K562 (cell line): ENCODE data around the gene PLA2G4F. TPM values are rescaled to one million over a fixed set of nuclear protein-coding genes. Genes with fewer than 3 reads are reported as not detected.

Experiments used
- ATAC-seq: fragments of 200-7000 bp; cut with Tn5 transposase; 3 replicates; pipeline ENCODE4 v1.9.1; 2020; ENCODE audit warnings: moderate library complexity
- BruUV-seq: library from RNA; stranded (reverse); fragments of 400-500 nt; replicated peaks from 2 replicates; lab custom pipeline; 2021; lab: Mats Ljungman, UMichigan
- CTCF ChIA-PET: fragments of 300-600 bp; formaldehyde crosslinking; extraction: SDS; loops from one replicate; lab custom pipeline; 2021; ENCODE audit warnings: low intra/inter-chr PET ratio; lab: Yijun Ruan, JAX
- POLR2A ChIA-PET: fragments of 300-600, 350-650 bp; sonication (Branson Sonifier 250); formaldehyde crosslinking; extraction: SDS; loops from one replicate; lab custom pipeline; 2021; ENCODE audit warnings: antibody characterized with exemption, inconsistent platforms; lab: Yijun Ruan, JAX
- DNase-seq, 4 experiments: peaks; one replicate each; pipeline versions ENCODE4 v3.0.0 to v3.0.0-alpha.2; 2011 to 2018; ENCODE audit warnings: low spot score in 3 of 4, mixed read lengths in 3 of 4; ENCODE audit errors: extremely low read depth in 1 of 4
- FAIRE-seq: peaks from 2 replicates; lab custom pipeline; 2011; peaks lifted over from hg19 to GRCh38; lab: Jason Lieb, UNC
- H2AFZ ChIP-seq: 2 replicates; pipeline ENCODE4 v1.6.0; 2011; ENCODE audit warnings: low read depth, low read length, control low read depth, inconsistent platforms
- H3K27ac ChIP-seq: fragments of 200-600 bp; 3 replicates; pipeline ENCODE4 v1.8.0; 2011; ENCODE audit warnings: low read depth, mild to moderate bottlenecking, control low read depth, inconsistent platforms, low read length, moderate library complexity, mixed read lengths; ENCODE audit errors: extremely low read depth
- H3K27me3 ChIP-seq, 2 experiments: fragments of 300-600 bp in 1 of 2; 2 replicates in 1 of 2; 3 replicates in 1 of 2; pipeline versions ENCODE4 v1.6.0 to v1.8.0; 2011; ENCODE audit warnings: inconsistent platforms in 2 of 2, low read length in 2 of 2, mild to moderate bottlenecking in 1 of 2, mixed read lengths in 1 of 2, moderate library complexity in 1 of 2; ENCODE audit not compliant: control insufficient read depth in 2 of 2, insufficient read depth in 2 of 2
- H3K36me3 ChIP-seq: fragments of 300-600 bp; 3 replicates; pipeline ENCODE4 v1.8.0; 2011; ENCODE audit warnings: mild to moderate bottlenecking, low read length, inconsistent platforms; ENCODE audit not compliant: control insufficient read depth, insufficient read depth
- H3K4me1 ChIP-seq, 2 experiments: fragments of 200-600 bp in 1 of 2; replicated peaks in 1 of 2; 2 replicates in 1 of 2; 3 replicates in 1 of 2; pipeline versions ENCODE4 v1.5.1 to v1.8.0; 2011; ENCODE audit warnings: inconsistent platforms in 2 of 2, low read length in 2 of 2, mild to moderate bottlenecking in 1 of 2, mixed read lengths in 1 of 2, moderate library complexity in 1 of 2; ENCODE audit not compliant: control insufficient read depth in 2 of 2, insufficient read depth in 2 of 2
- H3K4me2 ChIP-seq: 2 replicates; pipeline ENCODE4 v1.6.1; 2011; ENCODE audit warnings: low read length, control low read depth, inconsistent platforms, mixed read lengths; ENCODE audit not compliant: insufficient read depth
- H3K4me3 ChIP-seq: fragments of 200-600 bp; sonication (generic), shearing (Covaris generic); 2 replicates; pipeline ENCODE4 v1.5.1; 2016; ENCODE audit warnings: control low read depth, inconsistent platforms
- H3K79me2 ChIP-seq: fragments of 200-600 bp; 3 replicates; pipeline ENCODE4 v1.8.0; 2011; ENCODE audit warnings: low read length, inconsistent platforms; ENCODE audit not compliant: control insufficient read depth, insufficient read depth
- H3K9ac ChIP-seq, 2 experiments: 2 replicates each; pipeline versions ENCODE4 v1.6.0 to v1.6.1; 2011; ENCODE audit warnings: low read depth in 2 of 2, low read length in 2 of 2, control low read depth in 1 of 2, inconsistent platforms in 1 of 2, mild to moderate bottlenecking in 1 of 2, mixed read lengths in 1 of 2; ENCODE audit not compliant: insufficient read depth in 1 of 2
- H3K9me1 ChIP-seq: one replicate; pipeline ENCODE4 v1.6.0; 2011; ENCODE audit warnings: inconsistent platforms, mild to moderate bottlenecking, low read length, moderate library complexity; ENCODE audit not compliant: control insufficient read depth, insufficient read depth
- H3K9me3 ChIP-seq: replicated peaks from 2 replicates; pipeline ENCODE4 v1.5.1; 2011; ENCODE audit warnings: low read depth, low read length, inconsistent platforms; ENCODE audit not compliant: control insufficient read depth, insufficient read depth
- H4K20me1 ChIP-seq: replicated peaks from 2 replicates; pipeline ENCODE4 v1.6.1; 2011; ENCODE audit warnings: low read length, inconsistent platforms, mixed read lengths; ENCODE audit not compliant: control insufficient read depth, insufficient read depth
- JUN ChIP-seq, 2 experiments: sonication (generic) in 1 of 2; formaldehyde crosslinking in 1 of 2; IDR thresholded peaks; 2 replicates each; pipeline versions ENCODE4 v1.6.1 to v1.8.0; 2012 to 2022; ENCODE audit warnings: borderline replicate concordance in 2 of 2, mild to moderate bottlenecking in 2 of 2, improper control_type of control experiment in 1 of 2, low read depth in 1 of 2, low read length in 1 of 2, missing genetic modification reagents in 1 of 2
- PKNOX1 ChIP-seq: fragments of 450-650 bp; IDR thresholded peaks from 2 replicates; pipeline ENCODE4 v1.6.1; 2016
- SAFB ChIP-seq: fragments of 200-400 bp; formaldehyde crosslinking; IDR thresholded peaks from 2 replicates; pipeline ENCODE4 v1.6.1; 2017; ENCODE audit warnings: low read depth, low read length, borderline replicate concordance
- ZNF232 ChIP-seq: sonication (generic); formaldehyde crosslinking; IDR thresholded peaks from 2 replicates; pipeline ENCODE4 v1.8.0; 2022; ENCODE audit warnings: mild to moderate bottlenecking, missing genetic modification reagents
- ZNF311 ChIP-seq: fragments of 250-450 bp; sonication (Bioruptor Pico); IDR thresholded peaks from 2 replicates; pipeline ENCODE4 v1.4.0; 2020; ENCODE audit warnings: mild to moderate bottlenecking, moderate library complexity
- ZNF408 ChIP-seq: fragments of 250-450 bp; sonication (Bioruptor Pico); IDR thresholded peaks from 2 replicates; pipeline ENCODE4 v1.4.0; 2020; ENCODE audit warnings: low read depth, mild to moderate bottlenecking, moderate library complexity
- WGBS: fragments of 100-300 bp; shearing (Covaris generic); methylation state at CpG from one replicate; pipeline ENCODE4 v1.1.6; 2016; ENCODE audit warnings: low coverage, mixed read lengths; ENCODE audit not compliant: insufficient coverage; ENCODE audit errors: missing lambda C conversion rate; 5-methylcytosine and 5-hydroxymethylcytosine counted together
- in situ Hi-C: fragments of 300-500 bp; cut with MboI; formaldehyde crosslinking; loops from 4 replicates; pipeline ENCODE4 v1.15.0; 2018; ENCODE audit warnings: inconsistent platforms, mixed read lengths
- intact Hi-C: fragments of 100-400 bp; cut with micrococcal nuclease; formaldehyde crosslinking; loops from 2 replicates; pipeline ENCODE4 v1.14.2; 2022
- polyA plus RNA-seq, 8 experiments: library from polyadenylated mRNA; depleted of rRNA in 4 of 8; stranded (reverse) in 5 of 8; unstranded in 3 of 8; fragments of >200 nt; fragmentation: Nextera tagmentation in 2 of 8; fragmentation: Illumina TruSeq in 1 of 8; extraction: Ambion mirVana in 2 of 8; extraction: Trizol in 1 of 8; gene quantifications; 2 replicates each; pipeline versions ENCODE4 v1.2.1 to v1.2.3, GENCODE V29; 2011 to 2014; ENCODE audit warnings: inconsistent platforms in 1 of 8, missing spikeins in 1 of 8
- total RNA-seq, 7 experiments: library from RNA; depleted of rRNA in 6 of 7; stranded (reverse); fragments of >200 nt in 6 of 7; fragmentation: Illumina TruSeq in 2 of 7; extraction: Trizol in 2 of 7; gene quantifications; 2 replicates each; pipeline versions ENCODE4 v1.2.1 to v1.2.3, GENCODE V29; 2011 to 2021; ENCODE audit warnings: low replicate concordance in 1 of 7
- TF ChIP-seq, protein P1 (sequence below): fragments of 450-650 bp; formaldehyde crosslinking; IDR thresholded peaks from 2 replicates; pipeline ENCODE4 v1.4.0; 2022; ENCODE audit warnings: missing genetic modification characterization
- TF ChIP-seq, protein P2 (sequence below), 2 experiments: fragments of 200-800 bp in 1 of 2; sonication (Bioruptor generic) in 1 of 2; sonication (generic) in 1 of 2; formaldehyde crosslinking in 1 of 2; IDR thresholded peaks in 1 of 2; conservative IDR thresholded peaks in 1 of 2; 2 replicates each; pipeline versions ENCODE4 v1.5.0 to v1.6.1; 2016 to 2020; ENCODE audit warnings: missing compliant biosample characterization in 1 of 2, missing genetic modification characterization in 1 of 2, missing genetic modification reagents in 1 of 2
- TF ChIP-seq, protein P3 (sequence below): fragments of 450-650 bp; IDR thresholded peaks from one replicate; pipeline ENCODE4 v1.6.1; 2018; ENCODE audit warnings: mild to moderate bottlenecking, moderate library complexity; ENCODE audit not compliant: partially characterized antibody

Gene PLA2G4F
- total and polyA plus RNA-seq, 9 of the 15 experiments (the other 6 are each of a cell fraction or from before 2014, with no cell fraction given), result 0.02 TPM; not detected in 8

GRCh38 chr15:42163291-42163690 is 6.9 kb upstream of the PLA2G4F start:
- intact Hi-C loops, result no loop called here
- Histone ChIP-seq H3K4me1 (peaks cover 6 to 7% of the 10 kb centered on the region in 2 experiments; a peak in 4 of 5 replicates), H3K9ac (no peak overlapping the region), H3K27me3 (no peaks in the 10 kb centered on the region), H3K36me3 (peaks cover 93% of the 10 kb centered on the region), H3K4me3 (no peak overlapping the region), H3K4me2 (no peak overlapping the region), H3K27ac (no peak overlapping the region), H2AFZ (no peak overlapping the region), H3K9me1 (peaks cover 5% of the 10 kb centered on the region), H4K20me1 (no peaks in the 10 kb centered on the region), H3K9me3 (no peaks in the 10 kb centered on the region)
- DNase-seq (no peak), FAIRE-seq (no peak), ATAC-seq (no peak)
- no TSS peak for BruUV-seq
- ChIA-PET CTCF (no interaction called here), POLR2A (interaction anchor here (1.0 to 1.6 kb wide), 2 partner anchors 9 to 44 kb away, joined by 3 to 7 read pairs; no protein-coding TSS in a partner anchor)
- WGBS, result 79% methylated on average over 9 of the region's 9 CpGs
- in situ Hi-C loops, result no loop called here
- TF ChIP-seq, protein P1, sequence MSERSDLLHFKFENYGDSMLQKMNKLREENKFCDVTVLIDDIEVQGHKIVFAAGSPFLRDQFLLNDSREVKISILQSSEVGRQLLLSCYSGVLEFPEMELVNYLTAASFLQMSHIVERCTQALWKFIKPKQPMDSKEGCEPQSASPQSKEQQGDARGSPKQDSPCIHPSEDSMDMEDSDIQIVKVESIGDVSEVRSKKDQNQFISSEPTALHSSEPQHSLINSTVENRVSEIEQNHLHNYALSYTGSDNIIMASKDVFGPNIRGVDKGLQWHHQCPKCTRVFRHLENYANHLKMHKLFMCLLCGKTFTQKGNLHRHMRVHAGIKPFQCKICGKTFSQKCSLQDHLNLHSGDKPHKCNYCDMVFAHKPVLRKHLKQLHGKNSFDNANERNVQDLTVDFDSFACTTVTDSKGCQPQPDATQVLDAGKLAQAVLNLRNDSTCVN (CRISPR knock-in tag), result no peak
- TF ChIP-seq ZNF311, result no peak
- TF ChIP-seq SAFB, result no peak
- no peak for TF ChIP-seq ZNF232 (CRISPR knock-in tag)
- no peak for TF ChIP-seq PKNOX1
- TF ChIP-seq ZNF408, result no peak
- TF ChIP-seq, protein P2, sequence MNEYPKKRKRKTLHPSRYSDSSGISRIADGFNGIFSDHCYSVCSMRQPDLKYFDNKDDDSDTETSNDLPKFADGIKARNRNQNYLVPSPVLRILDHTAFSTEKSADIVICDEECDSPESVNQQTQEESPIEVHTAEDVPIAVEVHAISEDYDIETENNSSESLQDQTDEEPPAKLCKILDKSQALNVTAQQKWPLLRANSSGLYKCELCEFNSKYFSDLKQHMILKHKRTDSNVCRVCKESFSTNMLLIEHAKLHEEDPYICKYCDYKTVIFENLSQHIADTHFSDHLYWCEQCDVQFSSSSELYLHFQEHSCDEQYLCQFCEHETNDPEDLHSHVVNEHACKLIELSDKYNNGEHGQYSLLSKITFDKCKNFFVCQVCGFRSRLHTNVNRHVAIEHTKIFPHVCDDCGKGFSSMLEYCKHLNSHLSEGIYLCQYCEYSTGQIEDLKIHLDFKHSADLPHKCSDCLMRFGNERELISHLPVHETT (CRISPR knock-in tag; conservative IDR thresholded peaks at IDR 0.05 in 1 of 2, IDR thresholded peaks at IDR 0.05 in 1 of 2), result no peak
- TF ChIP-seq, protein P3, sequence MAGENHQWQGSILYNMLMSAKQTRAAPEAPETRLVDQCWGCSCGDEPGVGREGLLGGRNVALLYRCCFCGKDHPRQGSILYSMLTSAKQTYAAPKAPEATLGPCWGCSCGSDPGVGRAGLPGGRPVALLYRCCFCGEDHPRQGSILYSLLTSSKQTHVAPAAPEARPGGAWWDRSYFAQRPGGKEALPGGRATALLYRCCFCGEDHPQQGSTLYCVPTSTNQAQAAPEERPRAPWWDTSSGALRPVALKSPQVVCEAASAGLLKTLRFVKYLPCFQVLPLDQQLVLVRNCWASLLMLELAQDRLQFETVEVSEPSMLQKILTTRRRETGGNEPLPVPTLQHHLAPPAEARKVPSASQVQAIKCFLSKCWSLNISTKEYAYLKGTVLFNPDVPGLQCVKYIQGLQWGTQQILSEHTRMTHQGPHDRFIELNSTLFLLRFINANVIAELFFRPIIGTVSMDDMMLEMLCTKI, result no peak
- TF ChIP-seq JUN (IDR thresholded peaks at IDR 0.05; ENCODE audit: borderline replicate concordance, low read depth, low read length), result no peak
- no peak for TF ChIP-seq JUN (CRISPR knock-in tag; IDR thresholded peaks at IDR 0.05; ENCODE audit: borderline replicate concordance)
- TF ChIP-seq, all 486 proteins: peak for 0
- H3K79me2 ChIP-seq, result no peaks in the 10 kb centered on the region
